DMS79 (cell line): ENCODE data around the gene CENPT.

Experiments used
- DNase-seq: peaks from one replicate; lab custom pipeline; 2025; lab: John Stamatoyannopoulos, UW

The CENPT gene

GRCh38 chr16:67847064-67847861 is at the start of gene CENPT:
Gene CENPT, minus strand, starts transcription at chr16:67847693. Its CDS starts 13,834 bp downstream, at chr16:67833859.
- no peak for DNase-seq

GRCh38 chr16:67897231-67897630 is 49.7 kb upstream of the CENPT start:
- no peak for DNase-seq

- DNase-seq: no peak
Measured at GRCh38 chr16:67893743-67894399, 46.4 kb upstream of the CENPT start.

- DNase-seq: peak; percentile 67
Measured at GRCh38 chr16:67892899-67893742, 45.6 kb upstream of the CENPT start, which contains the start of gene PSKH1. Gene PSKH1, plus strand, starts transcription at chr16:67893254. Its CDS starts 15,496 bp downstream, at chr16:67908750.

- DNase-seq: no peak
Measured at GRCh38 chr16:67892375-67892774, 44.9 kb upstream of the CENPT start.

GRCh38 chr16:67888331-67888730 is 40.8 kb upstream of the CENPT start:
- no peak for DNase-seq

- no peak for DNase-seq
Measured at GRCh38 chr16:67886387-67886786, 38.9 kb upstream of the CENPT start.

- no peak for DNase-seq
Measured at GRCh38 chr16:67885976-67886375, 38.5 kb upstream of the CENPT start.

GRCh38 chr16:67885545-67885944 is 38.1 kb upstream of the CENPT start:
- no peak for DNase-seq

GRCh38 chr16:67884684-67885083 is 37.2 kb upstream of the CENPT start, which contains the start of gene NRN1L:
Gene NRN1L, plus strand, starts transcription at chr16:67884885. Its CDS starts 19 bp downstream, at chr16:67884904.
- no peak for DNase-seq

- DNase-seq: no peak
Measured at GRCh38 chr16:67883872-67884261, 36.4 kb upstream of the CENPT start.

- no peak for DNase-seq
Measured at GRCh38 chr16:67883146-67883871, 35.8 kb upstream of the CENPT start.

GRCh38 chr16:67882374-67883145 is 35.1 kb upstream of the CENPT start:
- no peak for DNase-seq

GRCh38 chr16:67881621-67882161 is 34.2 kb upstream of the CENPT start:
- DNase-seq: no peak

GRCh38 chr16:67880584-67880983 is 33.1 kb upstream of the CENPT start:
- DNase-seq: no peak

- DNase-seq: no peak
Measured at GRCh38 chr16:67879936-67880335, 32.4 kb upstream of the CENPT start.

- no peak for DNase-seq
Measured at GRCh38 chr16:67879462-67879861, 32.0 kb upstream of the CENPT start.

GRCh38 chr16:67878846-67879245 is 31.4 kb upstream of the CENPT start:
- no peak for DNase-seq

GRCh38 chr16:67878232-67878631 is 30.7 kb upstream of the CENPT start:
- no peak for DNase-seq

- DNase-seq: no peak
Measured at GRCh38 chr16:67877064-67877463, 29.6 kb upstream of the CENPT start.

GRCh38 chr16:67874372-67874771 is 26.9 kb upstream of the CENPT start:
- DNase-seq: no peak
